PC-3 (cell line): Measurements from ENCODE around the gene SULT4A1.

Source experiments
- EZH2 ChIP-seq: fragments of 300-600 bp; sonication (generic); IDR thresholded peaks from one replicate; pipeline ENCODE4 v1.6.1; 2017; ENCODE audit warnings: antibody characterized with exemption, mild to moderate bottlenecking, low read length; ENCODE audit not compliant: unreplicated experiment
- TF ChIP-seq, protein P1 (sequence below): fragments of 300-600 bp; sonication (generic); conservative IDR thresholded peaks from 2 replicates; pipeline ENCODE4 v1.5.1; 2017; ENCODE audit warnings: antibody characterized with exemption, low read depth, mild to moderate bottlenecking, low read length

- TF ChIP-seq, protein P1, sequence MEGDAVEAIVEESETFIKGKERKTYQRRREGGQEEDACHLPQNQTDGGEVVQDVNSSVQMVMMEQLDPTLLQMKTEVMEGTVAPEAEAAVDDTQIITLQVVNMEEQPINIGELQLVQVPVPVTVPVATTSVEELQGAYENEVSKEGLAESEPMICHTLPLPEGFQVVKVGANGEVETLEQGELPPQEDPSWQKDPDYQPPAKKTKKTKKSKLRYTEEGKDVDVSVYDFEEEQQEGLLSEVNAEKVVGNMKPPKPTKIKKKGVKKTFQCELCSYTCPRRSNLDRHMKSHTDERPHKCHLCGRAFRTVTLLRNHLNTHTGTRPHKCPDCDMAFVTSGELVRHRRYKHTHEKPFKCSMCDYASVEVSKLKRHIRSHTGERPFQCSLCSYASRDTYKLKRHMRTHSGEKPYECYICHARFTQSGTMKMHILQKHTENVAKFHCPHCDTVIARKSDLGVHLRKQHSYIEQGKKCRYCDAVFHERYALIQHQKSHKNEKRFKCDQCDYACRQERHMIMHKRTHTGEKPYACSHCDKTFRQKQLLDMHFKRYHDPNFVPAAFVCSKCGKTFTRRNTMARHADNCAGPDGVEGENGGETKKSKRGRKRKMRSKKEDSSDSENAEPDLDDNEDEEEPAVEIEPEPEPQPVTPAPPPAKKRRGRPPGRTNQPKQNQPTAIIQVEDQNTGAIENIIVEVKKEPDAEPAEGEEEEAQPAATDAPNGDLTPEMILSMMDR = no peak
- no peak for TF ChIP-seq EZH2
These were observed 6.9 kb downstream of the SULT4A1 start for GRCh38 chr22:43855431-43855830.
